WTC11 (cell line): ENCODE data around the gene FBXL16. TPM values are rescaled to one million over a fixed set of nuclear protein-coding genes. Genes with fewer than 3 reads are reported as not detected.
A peak's percentile ranks its signal among the peaks of the same experiment; 100 is the strongest.

Experiments used
- ATAC-seq: fragments of 200-7000 bp; cut with Tn5 transposase; 2 replicates; pipeline ENCODE4 v1.10.0; 2021; ENCODE audit warnings: mild to moderate bottlenecking, moderate library complexity
- CTCF ChIA-PET: fragments of 300-600 bp; sonication (Branson Sonifier 250); formaldehyde crosslinking; loops from one replicate; lab custom pipeline; 2021; ENCODE audit warnings: antibody characterized with exemption; lab: Charles Lee
- POLR2A ChIA-PET: fragments of 350-600 bp; sonication (Branson Sonifier 250); formaldehyde crosslinking; loops from one replicate; lab custom pipeline; 2021; ENCODE audit warnings: antibody characterized with exemption; lab: Charles Lee
- DNase-seq: peaks from one replicate; pipeline ENCODE4 v3.0.0; 2021; ENCODE audit warnings: low spot score
- H3K27ac Mint-ChIP-seq: 2 replicates; pipeline ENCODE4 v1.8.0; 2021; ENCODE audit warnings: mixed read lengths
- H3K27me3 Mint-ChIP-seq: 2 replicates; pipeline ENCODE4 v1.8.0; 2021; ENCODE audit warnings: low read depth, mild to moderate bottlenecking, moderate library complexity, mixed read lengths
- H3K36me3 Mint-ChIP-seq: 2 replicates; pipeline ENCODE4 v1.8.0; 2021; ENCODE audit warnings: mixed read lengths
- H3K4me1 Mint-ChIP-seq: 2 replicates; pipeline ENCODE4 v1.8.0; 2022; ENCODE audit warnings: mixed read lengths
- H3K4me3 Mint-ChIP-seq: 2 replicates; pipeline ENCODE4 v1.8.0; 2021; ENCODE audit warnings: mild to moderate bottlenecking, moderate library complexity, mixed read lengths
- H3K9me3 Mint-ChIP-seq: 2 replicates; pipeline ENCODE4 v1.8.0; 2021; ENCODE audit warnings: mixed read lengths
- CREB1 ChIP-seq: sonication (generic); formaldehyde crosslinking; IDR thresholded peaks from 2 replicates; pipeline ENCODE4 v1.8.0; 2023; ENCODE audit warnings: mild to moderate bottlenecking, missing genetic modification reagents
- ETV6 ChIP-seq: sonication (generic); formaldehyde crosslinking; IDR thresholded peaks from 2 replicates; pipeline ENCODE4 v1.8.1; 2022; ENCODE audit warnings: mild to moderate bottlenecking, missing genetic modification reagents
- FOXK1 ChIP-seq: sonication (generic); formaldehyde crosslinking; IDR thresholded peaks from 2 replicates; pipeline ENCODE4 v1.8.0; 2022; ENCODE audit warnings: mild to moderate bottlenecking, moderate library complexity, missing genetic modification reagents
- FOXP1 ChIP-seq: sonication (generic); formaldehyde crosslinking; IDR thresholded peaks from 2 replicates; pipeline ENCODE4 v1.8.0; 2022; ENCODE audit warnings: missing genetic modification reagents, mild to moderate bottlenecking, moderate library complexity, borderline replicate concordance
- GRHL2 ChIP-seq: fragments of 250-450 bp; sonication (Bioruptor Pico); IDR thresholded peaks from 2 replicates; pipeline ENCODE4 v1.8.0; 2022; ENCODE audit warnings: mild to moderate bottlenecking, moderate library complexity; ENCODE audit not compliant: insufficient replicate concordance, severe bottlenecking
- HMGA2 ChIP-seq: fragments of 250-450 bp; sonication (Bioruptor Pico); IDR thresholded peaks from 2 replicates; pipeline ENCODE4 v1.4.0; 2021; ENCODE audit warnings: mild to moderate bottlenecking, moderate library complexity
- IRF2 ChIP-seq: sonication (generic); formaldehyde crosslinking; IDR thresholded peaks from 2 replicates; pipeline ENCODE4 v1.8.0; 2022; ENCODE audit warnings: low read depth, missing genetic modification reagents, borderline replicate concordance
- MLX ChIP-seq: sonication (generic); formaldehyde crosslinking; IDR thresholded peaks from 2 replicates; pipeline ENCODE4 v1.8.1; 2023; ENCODE audit warnings: mild to moderate bottlenecking, missing genetic modification reagents, moderate library complexity
- NFE2L1 ChIP-seq: sonication (generic); formaldehyde crosslinking; IDR thresholded peaks from 2 replicates; pipeline ENCODE4 v1.8.1; 2023; ENCODE audit warnings: missing genetic modification reagents
- NFYB ChIP-seq: sonication (generic); formaldehyde crosslinking; conservative IDR thresholded peaks from 2 replicates; pipeline ENCODE4 v1.8.0; 2022; ENCODE audit warnings: low read depth, missing genetic modification reagents
- NR1H2 ChIP-seq: sonication (generic); formaldehyde crosslinking; IDR thresholded peaks from 2 replicates; pipeline ENCODE4 v1.9.0; 2021; ENCODE audit warnings: mild to moderate bottlenecking, moderate library complexity, missing genetic modification reagents
- NR3C1 ChIP-seq: sonication (generic); formaldehyde crosslinking; conservative IDR thresholded peaks from 2 replicates; pipeline ENCODE4 v1.8.1; 2023; ENCODE audit warnings: low read depth, mild to moderate bottlenecking, missing genetic modification reagents
- PRDM15 ChIP-seq: sonication (generic); formaldehyde crosslinking; IDR thresholded peaks from 2 replicates; pipeline ENCODE4 v1.8.0; 2022; ENCODE audit warnings: missing genetic modification reagents
- RORB ChIP-seq: fragments of 250-450 bp; sonication (Bioruptor Pico); IDR thresholded peaks from 2 replicates; pipeline ENCODE4 v1.9.0; 2021; ENCODE audit warnings: mild to moderate bottlenecking
- SMAD3 ChIP-seq: sonication (generic); formaldehyde crosslinking; IDR thresholded peaks from 2 replicates; pipeline ENCODE4 v1.8.0; 2022; ENCODE audit warnings: missing genetic modification reagents, mild to moderate bottlenecking, borderline replicate concordance
- STAT6 ChIP-seq: sonication (generic); formaldehyde crosslinking; conservative IDR thresholded peaks from 2 replicates; pipeline ENCODE4 v1.8.1; 2023; ENCODE audit warnings: mild to moderate bottlenecking, low read depth, missing genetic modification reagents, moderate library complexity
- ZNF121 ChIP-seq: sonication (generic); formaldehyde crosslinking; IDR thresholded peaks from 2 replicates; pipeline ENCODE4 v1.8.0; 2023; ENCODE audit warnings: missing genetic modification reagents
- ZNF138 ChIP-seq: sonication (generic); formaldehyde crosslinking; conservative IDR thresholded peaks from 2 replicates; pipeline ENCODE4 v1.8.1; 2022; ENCODE audit warnings: mild to moderate bottlenecking, moderate library complexity, missing genetic modification reagents
- ZNF317 ChIP-seq: sonication (generic); formaldehyde crosslinking; IDR thresholded peaks from 2 replicates; pipeline ENCODE4 v1.8.1; 2023; ENCODE audit warnings: low read depth, mild to moderate bottlenecking, moderate library complexity, missing genetic modification reagents, borderline replicate concordance
- ZNF423 ChIP-seq: fragments of 250-450 bp; sonication (Bioruptor Pico); IDR thresholded peaks from 2 replicates; pipeline ENCODE4 v2.1.2; 2022; ENCODE audit warnings: mild to moderate bottlenecking, moderate library complexity
- total RNA-seq: library from RNA; stranded (reverse); gene quantifications from 3 replicates; pipeline ENCODE4 v1.2.3, GENCODE V29; 2021
- TF ChIP-seq, protein P1 (sequence below): sonication (generic); formaldehyde crosslinking; IDR thresholded peaks from 2 replicates; pipeline ENCODE4 v1.8.1; 2022; ENCODE audit warnings: mild to moderate bottlenecking, moderate library complexity, missing genetic modification reagents

FBXL16 gene
- total RNA-seq, 1 experiment from 2014 or later, result 22.7 TPM

DNA sequence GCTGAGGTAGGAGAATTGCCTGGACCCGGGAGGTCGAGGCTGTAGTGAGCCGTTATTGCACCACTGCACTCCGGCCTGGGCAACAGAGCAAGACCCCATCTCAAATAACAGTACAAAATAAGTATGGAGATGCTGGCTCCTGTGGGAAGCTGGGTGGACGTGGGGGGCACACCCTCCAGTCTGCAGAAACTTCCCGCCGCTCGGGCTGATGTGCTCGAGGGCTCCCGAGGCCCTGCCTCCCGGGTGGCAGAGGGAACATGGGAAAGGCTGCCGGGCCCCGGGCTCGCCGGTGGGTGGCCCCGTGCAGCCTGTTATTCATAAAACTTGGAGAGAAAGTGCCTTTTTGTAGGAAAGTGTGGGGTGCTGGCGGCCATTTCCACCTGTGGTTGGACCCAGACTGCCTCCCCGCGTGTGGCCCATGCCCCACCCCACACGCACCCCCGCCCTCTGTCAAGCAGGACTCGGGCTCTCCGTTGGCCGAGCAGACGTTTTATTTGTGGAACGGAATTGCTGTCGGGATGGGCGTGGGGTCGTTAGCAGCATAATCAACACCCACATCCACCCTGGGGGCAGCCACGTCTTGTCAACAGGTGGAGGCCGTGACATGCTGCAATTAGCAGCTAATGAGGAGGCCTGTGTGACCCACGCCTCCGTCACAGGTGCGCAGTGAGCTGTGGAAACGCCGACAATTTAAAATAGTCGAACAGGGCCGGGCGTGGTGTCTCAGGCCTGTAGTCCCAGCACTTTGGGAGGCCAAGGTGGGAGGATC is 42.6 kb upstream of the FBXL16 start:
- POLR2A ChIA-PET, result interaction anchor here (0.6 kb wide), 1 partner anchor 39 kb away, joined by 3 read pairs; no protein-coding TSS in a partner anchor
- H3K9me3 Mint-ChIP-seq, result no peaks in the 10 kb centered on the region
- H3K27ac Mint-ChIP-seq, result no peak overlapping the region; the same call in 1 of the 2 replicates
- H3K4me1 Mint-ChIP-seq, result peaks cover 29% of the 10 kb centered on the region
- ATAC-seq (no peak), DNase-seq (no peak)
- CTCF ChIA-PET, result no interaction called here
- H3K4me3 Mint-ChIP-seq, result no peak overlapping the region
- H3K36me3 Mint-ChIP-seq, result no peaks in the 10 kb centered on the region
- H3K27me3 Mint-ChIP-seq, result no peaks in the 10 kb centered on the region
- TF ChIP-seq FOXP1 (CRISPR knock-in tag) (no peak), ZNF423 (CRISPR knock-in tag) (no peak), RORB (no peak), FOXK1 (no peak), HMGA2 (CRISPR knock-in tag) (no peak), ZNF121 (CRISPR knock-in tag) (peak; percentile 44; the same call in 1 of the 2 replicates), STAT6 (CRISPR knock-in tag) (no peak), NR3C1 (CRISPR knock-in tag) (no peak), ZNF138 (CRISPR knock-in tag) (no peak)

GRCh38 chr16:746637-747036 is 41.0 kb upstream of the FBXL16 start:
- ATAC-seq, result no peak
- ChIA-PET CTCF (no interaction called here), POLR2A (no interaction called here)
- Mint-ChIP-seq H3K36me3 (no peaks in the 10 kb centered on the region), H3K27me3 (no peaks in the 10 kb centered on the region), H3K9me3 (no peaks in the 10 kb centered on the region)
- TF ChIP-seq IRF2 (CRISPR knock-in tag) (no peak), ZNF138 (CRISPR knock-in tag) (no peak), NFYB (CRISPR knock-in tag) (no peak), ZNF317 (no peak), SMAD3 (CRISPR knock-in tag) (no peak), NR1H2 (CRISPR knock-in tag) (no peak), MLX (CRISPR knock-in tag) (no peak)
- TF ChIP-seq, protein P1, sequence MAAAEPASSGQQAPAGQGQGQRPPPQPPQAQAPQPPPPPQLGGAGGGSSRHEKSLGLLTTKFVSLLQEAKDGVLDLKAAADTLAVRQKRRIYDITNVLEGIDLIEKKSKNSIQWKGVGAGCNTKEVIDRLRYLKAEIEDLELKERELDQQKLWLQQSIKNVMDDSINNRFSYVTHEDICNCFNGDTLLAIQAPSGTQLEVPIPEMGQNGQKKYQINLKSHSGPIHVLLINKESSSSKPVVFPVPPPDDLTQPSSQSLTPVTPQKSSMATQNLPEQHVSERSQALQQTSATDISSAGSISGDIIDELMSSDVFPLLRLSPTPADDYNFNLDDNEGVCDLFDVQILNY (CRISPR knock-in tag), result no peak
- TF ChIP-seq, all 79 proteins: peak for 0
- no peak overlapping the region for H3K4me3 Mint-ChIP-seq
- DNase-seq, result no peak
- H3K4me1 Mint-ChIP-seq, result peaks cover 16% of the 10 kb centered on the region
- H3K27ac Mint-ChIP-seq, result no peak overlapping the region

GRCh38 chr16:745739-746138 is 40.1 kb upstream of the FBXL16 start:
- no peak overlapping the region for H3K27ac Mint-ChIP-seq
- ChIA-PET CTCF (interaction anchor here (0.6 to 1.8 kb wide), 5 partner anchors 14 to 1770 kb away, joined by 3 to 18 read pairs (median 10); partner anchors contain the start of genes CHTF18, METRN and RPUSD1), POLR2A (no interaction called here)
- no peaks in the 10 kb centered on the region for H3K36me3 Mint-ChIP-seq
- H3K4me3 Mint-ChIP-seq, result no peak overlapping the region
- H3K27me3 Mint-ChIP-seq, result no peaks in the 10 kb centered on the region
- peak; percentile 87 for ATAC-seq
- peaks cover 7% of the 10 kb centered on the region for H3K4me1 Mint-ChIP-seq
- no peaks in the 10 kb centered on the region for H3K9me3 Mint-ChIP-seq
- TF ChIP-seq GRHL2, result no peak
- no peak for TF ChIP-seq CREB1
- no peak for TF ChIP-seq ETV6 (CRISPR knock-in tag)
- TF ChIP-seq NFE2L1 (CRISPR knock-in tag), result no peak
- TF ChIP-seq PRDM15 (CRISPR knock-in tag), result 0 out of 2 replicates have a peak, but pooled peaks have one; percentile 17
- DNase-seq, result peak; percentile 90
